HG02623 (cell line): ENCODE measurements around the gene GAB3.
A peak's percentile ranks its signal among the peaks of the same experiment; 100 is the strongest.

ENCODE experiments used
- ATAC-seq: cut with Tn5 transposase; IDR thresholded peaks from one replicate; pipeline ENCODE4 v1.9.1; 2021; ENCODE audit warnings: moderate library complexity; ENCODE audit not compliant: unreplicated experiment

GAB3 gene, protein sequence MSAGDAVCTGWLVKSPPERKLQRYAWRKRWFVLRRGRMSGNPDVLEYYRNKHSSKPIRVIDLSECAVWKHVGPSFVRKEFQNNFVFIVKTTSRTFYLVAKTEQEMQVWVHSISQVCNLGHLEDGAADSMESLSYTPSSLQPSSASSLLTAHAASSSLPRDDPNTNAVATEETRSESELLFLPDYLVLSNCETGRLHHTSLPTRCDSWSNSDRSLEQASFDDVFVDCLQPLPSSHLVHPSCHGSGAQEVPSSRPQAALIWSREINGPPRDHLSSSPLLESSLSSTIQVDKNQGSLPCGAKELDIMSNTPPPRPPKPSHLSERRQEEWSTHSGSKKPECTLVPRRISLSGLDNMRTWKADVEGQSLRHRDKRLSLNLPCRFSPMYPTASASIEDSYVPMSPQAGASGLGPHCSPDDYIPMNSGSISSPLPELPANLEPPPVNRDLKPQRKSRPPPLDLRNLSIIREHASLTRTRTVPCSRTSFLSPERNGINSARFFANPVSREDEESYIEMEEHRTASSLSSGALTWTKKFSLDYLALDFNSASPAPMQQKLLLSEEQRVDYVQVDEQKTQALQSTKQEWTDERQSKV

DNA sequence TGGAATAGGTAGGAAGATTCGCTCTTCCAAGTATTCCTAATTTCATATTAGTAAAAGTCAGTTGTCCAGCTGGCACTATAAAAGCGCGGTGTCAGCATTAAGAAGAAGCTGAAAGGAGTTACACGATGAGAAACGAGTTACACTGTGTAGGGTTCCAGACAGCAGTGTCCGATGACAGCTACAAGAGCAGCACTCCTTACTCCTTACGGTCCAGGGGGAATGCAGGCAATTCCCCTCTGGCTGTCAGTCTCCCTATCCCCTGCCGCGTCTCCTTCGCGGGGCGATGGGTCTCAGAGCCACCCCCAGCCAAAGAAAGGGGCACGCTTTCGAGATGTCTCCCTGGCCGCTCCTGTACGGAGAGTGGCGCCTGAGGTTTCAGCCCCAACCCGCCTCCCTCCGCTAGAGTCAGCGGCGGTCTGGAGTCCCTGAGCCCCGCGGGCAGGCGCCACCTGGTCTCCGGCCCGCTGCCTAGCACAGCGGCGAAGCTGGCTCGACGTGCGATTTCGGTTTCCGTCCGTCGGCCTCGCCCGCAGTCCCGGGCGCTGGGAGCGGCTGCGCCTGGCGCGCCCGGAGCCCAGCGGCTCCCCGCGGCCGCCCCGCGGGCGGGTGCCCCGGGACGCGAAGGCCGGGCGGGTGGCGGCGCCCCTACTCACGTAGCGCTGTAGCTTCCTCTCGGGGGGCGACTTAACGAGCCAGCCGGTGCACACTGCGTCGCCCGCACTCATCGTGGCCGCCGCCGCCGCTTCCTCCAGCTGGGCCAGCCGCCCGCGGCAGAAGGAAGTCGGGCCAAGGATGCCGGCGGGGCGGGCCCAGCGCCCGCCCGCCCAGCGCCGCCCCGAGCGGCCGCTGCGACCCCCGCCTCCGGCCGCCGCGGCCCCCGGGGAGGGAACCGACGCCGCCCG is at the start of gene GAB3:
Gene GAB3, minus strand, starts transcription at position 777 of the 902 bp plus-strand sequence. Its CDS starts 52 bp downstream, at position 725.
- ATAC-seq: no peak

DNA sequence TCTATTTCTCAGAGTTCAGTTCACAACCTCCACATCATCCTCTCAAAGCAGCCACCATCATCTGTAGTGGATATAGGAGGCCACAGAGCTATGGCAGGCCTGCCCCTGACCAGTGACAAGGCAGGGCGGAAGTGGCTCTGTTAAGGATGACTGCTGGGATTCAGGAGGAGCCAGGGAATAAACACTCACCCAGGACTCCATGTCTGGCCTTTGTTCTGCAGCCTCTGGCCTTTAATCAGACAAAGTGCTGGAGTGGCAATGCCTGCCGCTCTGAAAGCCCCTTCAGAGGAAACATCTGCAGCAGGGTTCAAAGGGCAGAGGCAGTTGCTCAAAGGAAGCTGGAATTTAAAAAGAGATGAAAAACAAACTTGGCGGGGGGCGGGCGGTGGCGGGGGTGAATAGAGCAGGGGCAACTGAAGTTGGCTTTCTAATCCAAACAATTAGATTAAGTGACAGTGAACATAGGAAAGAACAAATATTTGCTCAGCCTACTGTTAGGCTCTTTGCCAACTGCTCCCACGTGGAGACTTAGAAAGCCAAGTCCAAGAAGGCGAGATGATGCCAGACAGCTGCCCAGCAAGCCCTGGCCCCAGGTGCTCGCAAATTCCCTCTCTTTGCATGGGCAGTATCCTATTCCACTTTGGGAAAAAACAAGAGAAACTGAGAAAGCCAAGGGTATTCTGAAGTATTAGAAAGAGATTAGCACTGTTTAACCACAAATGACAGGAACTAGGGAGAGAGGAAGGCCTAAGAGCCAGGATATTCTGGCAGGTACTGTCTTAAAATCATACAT is 48.9 kb upstream of the GAB3 start:
- no peak for ATAC-seq

DNA sequence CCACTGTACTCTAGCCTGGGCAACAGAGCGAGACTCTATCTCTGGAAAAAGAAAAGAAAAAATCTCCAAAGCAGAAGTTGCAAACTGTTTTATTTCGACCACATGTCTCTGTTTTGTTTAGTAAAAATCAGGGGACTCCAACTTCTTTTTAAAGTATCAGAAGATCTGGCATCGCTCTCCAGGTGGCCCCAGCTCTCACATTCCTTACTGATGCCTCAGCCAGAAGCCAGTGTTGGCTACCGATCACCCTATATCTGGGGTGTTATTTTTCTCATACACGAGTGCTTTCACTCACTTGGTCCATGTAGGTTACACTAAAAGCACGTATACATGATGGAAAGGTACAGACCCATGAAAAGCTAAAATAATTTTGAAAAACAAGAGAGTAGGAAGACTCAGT is 46.1 kb upstream of the GAB3 start:
- no peak for ATAC-seq

DNA sequence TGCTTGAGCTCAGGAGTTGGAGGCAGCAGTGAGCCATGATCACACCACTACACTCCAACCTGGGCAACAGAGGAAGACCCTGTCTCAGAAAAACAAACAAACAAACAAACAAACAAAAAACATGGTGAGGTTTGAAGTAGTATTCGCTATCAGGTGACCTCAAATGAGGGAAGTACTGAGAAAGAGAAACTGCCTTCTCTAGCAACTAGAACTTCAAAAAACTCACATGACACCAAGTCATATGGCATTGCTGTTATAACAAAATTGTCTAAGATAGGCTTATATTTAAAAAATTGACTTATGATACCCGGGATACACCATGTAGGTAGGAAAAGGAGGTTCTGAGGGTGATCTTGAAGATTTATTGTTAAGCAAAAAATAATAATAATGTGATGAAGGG is 44.1 kb upstream of the GAB3 start:
- no peak for ATAC-seq

DNA sequence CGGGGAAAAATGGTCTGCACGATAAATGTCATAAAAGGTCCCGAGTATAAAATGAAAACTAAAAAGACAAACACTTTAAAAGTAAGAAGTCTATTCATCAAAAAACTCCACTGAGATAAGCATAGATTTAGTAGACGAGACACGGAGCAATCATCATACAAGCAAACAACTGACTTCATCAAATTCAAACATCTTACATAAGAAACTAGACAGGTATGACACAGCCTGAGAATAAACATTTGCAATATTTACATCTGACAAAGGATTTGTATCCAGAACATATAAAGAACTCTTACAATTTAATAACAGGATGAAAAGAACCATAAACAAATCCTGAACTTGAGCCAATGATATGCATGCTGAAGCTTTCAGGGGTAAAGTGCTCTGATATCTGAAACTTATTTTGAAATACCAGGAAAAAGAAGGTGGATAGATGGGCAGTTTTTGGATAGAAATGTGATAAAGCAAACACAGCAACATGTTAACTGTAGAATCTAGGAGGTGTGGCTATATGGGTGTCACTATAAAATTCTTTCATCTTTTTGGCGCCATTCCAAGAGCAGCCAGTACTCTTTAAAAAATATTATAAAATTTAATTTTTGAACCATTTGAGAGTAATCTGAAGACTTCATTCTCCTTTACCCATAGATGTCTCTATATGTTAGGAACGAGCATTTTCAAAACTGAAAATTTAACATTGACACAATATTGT is 42.4 kb upstream of the GAB3 start:
- no peak for ATAC-seq

DNA sequence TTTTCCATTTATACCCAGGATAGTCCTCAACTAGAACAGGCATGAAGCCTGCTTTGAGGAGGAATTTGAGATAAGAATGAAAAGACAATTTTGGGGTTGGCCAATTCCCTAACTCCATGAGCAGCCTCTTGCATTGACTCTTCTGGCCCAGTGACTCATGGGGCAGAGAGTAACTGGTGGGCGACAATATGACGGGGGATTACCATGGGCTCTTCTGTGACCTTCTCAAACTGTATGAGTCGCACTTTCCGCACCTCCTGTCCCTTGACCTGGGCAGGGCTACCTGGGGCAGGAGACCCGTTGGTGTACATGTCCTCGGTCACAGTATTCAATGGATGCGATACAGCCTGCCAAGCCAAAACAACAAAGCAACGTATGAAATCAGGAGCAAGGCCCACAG is 41.1 kb upstream of the GAB3 start:
- no peak for ATAC-seq

DNA sequence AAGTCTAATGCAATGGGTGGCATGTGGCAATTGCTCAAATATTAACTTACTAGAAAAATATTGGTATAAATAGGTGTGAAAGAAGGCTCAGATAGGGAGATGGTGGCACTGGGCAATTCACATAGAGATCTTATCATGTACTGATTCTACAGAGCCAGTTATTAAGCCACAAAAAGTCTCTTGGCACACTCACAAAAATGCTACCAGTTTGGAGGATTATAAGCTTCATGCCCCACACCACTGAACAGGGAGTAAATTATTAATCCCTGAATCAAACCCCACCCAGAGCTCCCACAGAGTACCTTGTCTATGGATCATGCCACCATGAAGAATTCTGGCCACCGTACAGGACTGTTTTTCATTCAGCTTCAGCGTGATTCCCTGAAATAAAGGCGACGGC is 40.6 kb upstream of the GAB3 start:
- no peak for ATAC-seq

DNA sequence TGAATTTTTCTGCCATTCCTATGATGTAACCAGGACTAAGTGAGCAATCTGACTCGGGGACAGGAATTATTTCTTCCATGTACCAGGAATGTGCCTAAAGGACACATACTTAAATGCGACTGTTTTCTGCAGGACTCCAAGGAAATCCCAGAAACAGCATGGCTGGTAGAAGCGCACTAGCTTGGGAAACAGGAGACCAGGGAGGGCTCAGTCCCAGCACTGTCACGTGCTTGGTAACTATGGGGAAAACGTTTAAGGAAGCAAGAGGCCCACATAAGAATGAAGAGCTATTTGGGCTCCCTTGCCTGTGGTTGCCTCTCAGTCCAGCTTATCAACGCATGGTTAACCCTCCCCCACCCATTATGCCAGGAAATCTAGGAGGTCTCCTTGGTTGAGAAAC is 34.8 kb upstream of the GAB3 start:
- no peak for ATAC-seq

DNA sequence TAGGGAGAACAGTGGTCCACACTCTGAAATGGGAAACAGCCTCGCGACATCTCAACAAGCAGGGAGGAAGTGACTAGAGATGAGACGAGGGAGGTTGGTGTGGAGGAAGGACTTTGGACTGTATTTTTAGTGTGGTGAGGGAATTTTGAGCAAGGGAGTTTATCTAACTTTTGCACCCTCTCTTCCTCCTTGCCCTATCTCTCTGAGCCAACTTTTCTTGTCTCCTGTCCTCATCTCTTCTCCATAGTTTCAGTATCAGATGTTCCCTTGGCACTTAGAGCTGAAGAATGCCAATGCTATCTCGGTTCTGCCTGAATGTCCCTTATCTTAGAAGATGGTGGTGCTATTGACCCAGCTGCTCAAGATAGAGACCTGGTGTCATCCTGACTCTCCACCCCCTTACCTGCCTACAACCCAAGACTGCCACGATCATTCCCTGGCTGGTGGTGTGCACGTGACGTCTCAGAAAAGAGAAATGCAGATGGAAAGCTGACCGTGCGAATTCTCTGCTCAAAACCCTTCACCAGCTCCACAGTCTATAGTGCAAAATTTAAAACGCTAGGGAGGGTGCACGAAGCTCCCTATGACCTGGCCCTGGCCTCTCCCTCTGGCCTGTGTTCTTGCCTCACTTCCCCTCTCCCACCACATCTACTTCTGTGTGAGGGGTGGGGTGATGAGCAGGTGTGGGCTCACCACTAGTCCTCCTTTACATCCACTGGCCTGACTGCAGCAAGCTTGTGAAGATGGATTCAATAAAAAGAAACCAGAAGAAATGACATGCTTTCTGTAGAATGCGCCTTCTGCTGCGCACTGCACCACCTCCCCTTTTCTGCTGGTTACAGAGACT is 33.5 kb upstream of the GAB3 start:
- no peak for ATAC-seq

DNA sequence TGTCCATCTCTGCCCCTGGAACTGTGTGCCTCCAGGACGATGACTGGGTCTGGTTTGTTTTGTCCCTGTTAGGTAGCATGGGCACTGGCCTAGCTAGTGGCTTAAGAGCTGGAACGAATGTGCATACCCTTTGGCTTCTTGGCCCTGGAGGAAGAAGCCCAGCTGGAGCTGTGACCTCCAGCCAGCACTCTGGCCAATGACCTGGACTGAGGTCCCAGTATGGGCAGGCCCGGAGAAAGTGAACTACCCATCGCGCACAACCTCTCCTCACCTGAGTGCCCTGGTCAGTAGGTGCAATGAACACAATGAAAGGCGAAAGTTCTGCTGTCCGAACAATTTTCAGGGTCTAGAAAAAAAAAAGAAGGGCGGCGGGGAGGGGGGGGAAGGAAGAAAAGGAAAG is 30.1 kb upstream of the GAB3 start:
- ATAC-seq: no peak

DNA sequence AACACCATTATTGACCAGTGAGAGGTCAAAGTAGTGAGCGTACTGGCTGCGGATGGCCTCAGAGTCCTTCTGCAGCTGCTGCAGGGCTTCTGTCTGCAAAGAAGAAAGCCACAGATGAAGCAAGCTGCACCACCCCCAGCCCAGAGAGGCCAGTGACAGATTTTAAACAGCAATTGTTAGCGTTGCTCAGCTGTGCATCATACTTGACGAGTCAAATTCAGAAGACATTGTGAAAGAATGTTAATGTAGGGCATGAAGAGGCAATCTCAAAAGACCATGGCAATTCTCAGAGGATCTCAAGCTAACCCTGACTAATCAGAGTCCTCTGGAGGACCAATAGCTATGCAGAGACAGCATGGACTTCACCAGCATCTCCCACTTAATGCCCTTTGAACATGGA is 28.4 kb upstream of the GAB3 start:
- no peak for ATAC-seq

DNA sequence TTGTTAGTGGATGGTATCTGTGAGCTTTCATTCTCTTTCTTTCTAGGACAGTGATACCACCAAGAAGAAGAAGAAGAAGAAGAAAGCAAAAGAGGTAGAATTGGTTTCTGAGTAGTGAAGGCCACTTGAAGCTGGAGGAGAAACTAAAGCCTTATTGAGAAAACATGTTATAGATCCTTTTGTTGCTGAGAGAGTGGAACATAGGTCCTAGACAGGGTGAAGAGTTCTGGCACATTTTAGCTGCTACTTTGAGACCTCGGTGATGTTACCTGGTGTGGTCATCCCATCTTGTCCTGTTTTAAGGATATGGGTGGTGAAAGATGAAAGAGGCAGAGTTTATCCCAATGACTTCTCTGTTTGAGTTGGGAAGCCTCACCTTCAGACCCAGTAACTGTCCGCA is 25.9 kb upstream of the GAB3 start:
- ATAC-seq: no peak

DNA sequence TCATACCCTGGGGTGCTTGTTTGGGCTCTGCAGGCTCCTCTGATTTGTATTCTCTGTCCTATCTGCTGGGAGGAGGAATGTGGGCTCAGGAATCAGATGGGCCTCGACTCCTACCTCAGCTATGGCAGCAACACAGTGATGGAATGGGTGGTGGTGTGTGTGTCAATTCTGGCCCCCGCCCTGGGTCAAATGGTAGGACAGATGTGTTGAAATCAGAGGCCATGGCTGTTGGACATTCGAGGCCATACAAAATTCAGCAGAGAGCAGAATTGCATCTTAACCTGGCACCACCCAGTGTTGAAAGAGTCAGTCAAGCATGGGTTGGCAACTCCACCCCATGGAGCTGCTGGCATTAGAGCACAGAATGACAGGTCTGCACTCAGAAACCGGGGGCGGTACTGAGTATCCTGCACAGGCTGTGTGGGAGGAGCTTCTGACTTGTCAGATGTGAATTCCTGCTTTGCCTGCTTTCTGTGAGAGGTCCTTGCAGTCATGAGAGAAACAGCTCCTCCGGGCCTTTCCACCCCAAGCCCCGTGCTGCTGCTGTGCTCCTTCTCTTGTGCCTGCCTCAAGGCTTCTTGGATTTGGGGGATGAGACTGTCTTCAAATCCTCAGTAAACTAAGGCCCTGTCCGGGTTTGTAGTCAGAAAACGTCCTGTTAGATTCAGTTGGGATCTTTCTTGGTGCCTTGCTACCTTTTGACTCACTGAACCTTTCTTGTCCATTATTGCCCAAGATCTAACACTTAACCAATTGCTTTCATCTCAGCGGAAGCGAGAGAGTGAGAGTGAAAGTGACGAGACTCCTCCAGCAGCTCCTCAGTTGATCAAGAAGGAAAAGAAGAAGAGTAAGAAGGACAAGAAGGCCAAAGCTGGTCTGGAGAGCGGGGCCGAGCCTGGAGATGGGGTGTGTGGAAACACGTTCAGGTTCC is 24.8 kb upstream of the GAB3 start:
- ATAC-seq: no peak

DNA sequence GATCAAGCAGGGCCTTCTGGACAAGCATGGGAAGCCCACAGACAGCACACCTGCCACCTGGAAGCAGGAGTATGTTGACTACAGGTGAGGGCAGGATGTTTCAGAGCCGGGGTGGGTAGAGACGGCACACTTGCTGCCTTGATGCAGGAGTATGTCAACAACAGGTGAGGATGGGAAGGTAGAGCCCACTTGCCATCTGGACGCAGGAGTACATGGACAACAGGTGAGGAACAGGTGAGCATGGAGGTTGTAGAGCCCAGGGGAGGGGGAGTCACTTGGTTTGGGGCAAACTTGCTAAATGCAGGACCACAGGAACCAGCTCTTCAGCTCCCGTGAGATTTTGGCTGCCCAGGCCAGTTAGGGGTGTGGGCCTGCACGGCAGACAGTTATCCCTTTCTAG is 23.7 kb upstream of the GAB3 start:
- ATAC-seq: no peak

DNA sequence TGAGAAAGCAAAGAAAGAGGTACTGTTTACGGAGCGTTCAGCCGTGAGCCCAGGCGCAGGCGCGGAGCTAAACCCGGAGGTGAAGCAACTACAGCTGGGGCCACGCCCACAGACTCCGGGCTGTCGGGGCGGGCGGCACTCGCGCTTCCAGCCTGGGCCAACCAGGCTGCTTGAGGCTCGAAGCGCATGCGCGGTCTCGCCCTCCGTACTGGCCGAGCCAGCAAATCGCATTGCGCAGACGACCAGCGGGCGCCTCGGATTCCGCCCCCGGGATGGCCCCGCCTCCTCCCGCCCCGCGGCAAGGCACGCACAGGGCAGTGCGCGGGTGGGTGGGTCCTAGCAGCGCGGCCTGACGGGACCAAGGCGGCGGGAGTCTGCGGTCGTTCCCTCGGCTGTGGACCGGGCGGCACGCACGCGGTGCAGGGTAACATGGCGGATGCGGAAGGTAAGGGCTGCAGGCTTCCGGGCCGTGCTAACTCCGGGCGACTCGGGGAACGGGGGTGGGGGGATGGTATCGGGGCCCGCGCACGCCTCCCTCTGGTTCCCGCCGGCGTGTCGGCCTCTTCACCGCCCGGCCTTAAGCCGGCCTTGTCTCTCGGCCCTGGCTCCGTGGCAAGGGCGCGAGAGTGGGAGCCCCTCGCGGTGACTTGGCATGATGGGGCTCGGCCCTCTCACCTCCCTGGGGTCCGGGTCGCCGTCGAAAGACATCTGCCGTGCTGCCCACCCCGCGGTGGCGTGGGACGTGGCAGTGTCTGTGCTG is 11.8 kb upstream of the GAB3 start, which contains the start of gene DKC1:
Gene DKC1, plus strand, starts transcription at position 328 of the 760 bp plus-strand sequence. Its CDS starts 102 bp downstream, at position 430.
- ATAC-seq: peak; percentile 86

DNA sequence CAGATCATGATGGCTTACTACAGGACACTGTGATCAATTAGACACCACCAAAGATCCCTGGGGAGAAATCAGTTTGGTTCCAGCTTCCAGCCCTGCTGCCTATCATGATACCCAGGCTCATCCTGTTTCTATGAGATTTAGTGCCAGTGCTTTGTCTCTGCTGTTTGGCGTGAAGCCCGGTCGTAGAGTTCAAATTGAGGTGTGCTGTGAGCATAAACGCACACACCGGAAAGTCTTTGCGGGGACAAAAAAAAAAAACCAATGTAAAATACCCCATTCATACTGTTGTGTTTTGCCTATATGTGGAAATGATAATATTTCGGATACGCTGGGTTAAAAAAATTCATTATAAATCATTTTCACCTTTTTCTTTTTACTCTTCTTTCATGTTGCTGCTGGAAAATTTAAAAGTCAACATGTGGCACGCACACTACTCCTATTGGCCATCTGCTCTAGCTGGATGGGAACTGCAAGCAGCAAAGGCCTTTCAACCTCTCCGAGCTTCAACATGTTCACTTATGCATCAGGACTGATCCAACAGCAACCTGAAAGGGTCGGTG is 11.2 kb upstream of the GAB3 start:
- ATAC-seq: no peak

DNA sequence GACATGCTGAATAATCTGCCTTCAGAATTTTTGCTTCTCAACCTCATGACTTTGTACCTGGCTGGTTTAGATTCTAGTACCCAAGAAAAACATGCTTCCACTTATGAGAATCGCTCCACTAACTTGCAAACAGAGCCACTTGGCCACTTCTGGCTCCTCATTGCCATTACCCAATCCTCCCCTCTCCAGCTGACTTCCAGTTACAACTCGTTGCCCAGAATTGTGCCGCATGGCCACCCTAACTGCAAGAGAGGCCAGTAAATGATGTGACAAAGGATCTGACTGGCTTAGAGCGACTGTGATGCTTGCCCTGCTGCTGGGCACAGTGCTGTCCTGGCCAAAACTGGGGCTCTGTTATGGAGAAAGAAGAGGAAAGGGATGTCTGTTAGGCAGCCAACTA is 7.8 kb upstream of the GAB3 start:
- no peak for ATAC-seq
